Measurements from ENCODE around the gene SFRP5.

The SFRP5 gene

GRCh38 chr10:97812696-97813095 is 40.9 kb upstream of the SFRP5 start:
- in situ Hi-C loops (cut with HindIII; ENCODE audit: low sequenced_read_pairs), result no loop called here
- DNase-seq (ENCODE audit: low read depth, low spot score), result no peak
- H3K4me3 ChIP-seq (ENCODE audit: low read depth, low read length), result no peak overlapping the region
- TF ChIP-seq, protein P1, sequence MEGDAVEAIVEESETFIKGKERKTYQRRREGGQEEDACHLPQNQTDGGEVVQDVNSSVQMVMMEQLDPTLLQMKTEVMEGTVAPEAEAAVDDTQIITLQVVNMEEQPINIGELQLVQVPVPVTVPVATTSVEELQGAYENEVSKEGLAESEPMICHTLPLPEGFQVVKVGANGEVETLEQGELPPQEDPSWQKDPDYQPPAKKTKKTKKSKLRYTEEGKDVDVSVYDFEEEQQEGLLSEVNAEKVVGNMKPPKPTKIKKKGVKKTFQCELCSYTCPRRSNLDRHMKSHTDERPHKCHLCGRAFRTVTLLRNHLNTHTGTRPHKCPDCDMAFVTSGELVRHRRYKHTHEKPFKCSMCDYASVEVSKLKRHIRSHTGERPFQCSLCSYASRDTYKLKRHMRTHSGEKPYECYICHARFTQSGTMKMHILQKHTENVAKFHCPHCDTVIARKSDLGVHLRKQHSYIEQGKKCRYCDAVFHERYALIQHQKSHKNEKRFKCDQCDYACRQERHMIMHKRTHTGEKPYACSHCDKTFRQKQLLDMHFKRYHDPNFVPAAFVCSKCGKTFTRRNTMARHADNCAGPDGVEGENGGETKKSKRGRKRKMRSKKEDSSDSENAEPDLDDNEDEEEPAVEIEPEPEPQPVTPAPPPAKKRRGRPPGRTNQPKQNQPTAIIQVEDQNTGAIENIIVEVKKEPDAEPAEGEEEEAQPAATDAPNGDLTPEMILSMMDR (IDR thresholded peaks at IDR 0.05; ENCODE audit: low read depth, low read length), result no peak

DNA sequence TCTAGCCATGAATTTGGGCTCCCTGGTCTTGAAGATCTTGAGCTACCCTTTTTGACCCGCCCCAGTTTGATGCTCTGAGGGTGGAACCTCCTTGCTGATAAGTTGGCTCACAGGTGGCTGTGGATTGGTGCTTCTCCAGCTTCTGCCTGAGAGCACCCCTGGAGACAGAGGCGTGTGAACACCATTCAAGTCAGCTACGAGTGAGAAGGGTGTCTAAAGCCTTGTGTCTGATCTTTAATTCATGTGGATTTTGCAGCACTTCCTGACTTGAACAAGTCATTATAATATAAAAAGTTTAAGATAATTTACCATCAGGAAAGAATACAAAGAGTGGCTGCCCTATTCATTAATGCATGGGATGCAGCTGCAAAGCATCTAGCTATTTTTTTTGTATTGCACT is 40.2 kb upstream of the SFRP5 start:
- no peak for DNase-seq (ENCODE audit: low read depth, low spot score)
- TF ChIP-seq, protein P1 (IDR thresholded peaks at IDR 0.05; ENCODE audit: low read depth, low read length), result no peak
- H3K4me3 ChIP-seq (ENCODE audit: low read depth, low read length), result no peak overlapping the region
- in situ Hi-C loops (cut with HindIII; ENCODE audit: low sequenced_read_pairs), result no loop called here

DNA sequence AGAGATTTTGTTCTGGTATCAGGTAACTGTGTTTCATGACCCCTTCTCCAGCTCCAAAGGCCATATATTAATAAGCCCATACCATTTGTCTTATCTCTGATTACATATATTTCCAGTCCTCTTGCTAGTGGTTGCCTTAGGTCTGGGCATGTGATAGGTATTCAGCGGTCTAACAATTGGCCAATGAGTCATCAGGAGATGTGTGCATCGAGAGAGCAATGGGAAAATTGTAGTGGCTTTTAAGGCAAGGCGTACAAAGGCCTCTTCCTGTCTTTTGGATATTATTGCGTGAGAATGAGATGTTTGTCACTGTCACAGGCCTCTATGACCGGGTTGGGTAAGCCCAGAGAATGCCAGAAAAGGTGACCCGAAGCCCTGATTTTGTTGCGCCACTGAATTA is 38.6 kb upstream of the SFRP5 start:
- no peak overlapping the region for H3K4me3 ChIP-seq (ENCODE audit: low read depth, low read length)
- in situ Hi-C loops (cut with HindIII; ENCODE audit: low sequenced_read_pairs), result no loop called here
- DNase-seq (ENCODE audit: low read depth, low spot score), result peak; percentile 25
- TF ChIP-seq, protein P1 (IDR thresholded peaks at IDR 0.05; ENCODE audit: low read depth, low read length), result no peak

DNA sequence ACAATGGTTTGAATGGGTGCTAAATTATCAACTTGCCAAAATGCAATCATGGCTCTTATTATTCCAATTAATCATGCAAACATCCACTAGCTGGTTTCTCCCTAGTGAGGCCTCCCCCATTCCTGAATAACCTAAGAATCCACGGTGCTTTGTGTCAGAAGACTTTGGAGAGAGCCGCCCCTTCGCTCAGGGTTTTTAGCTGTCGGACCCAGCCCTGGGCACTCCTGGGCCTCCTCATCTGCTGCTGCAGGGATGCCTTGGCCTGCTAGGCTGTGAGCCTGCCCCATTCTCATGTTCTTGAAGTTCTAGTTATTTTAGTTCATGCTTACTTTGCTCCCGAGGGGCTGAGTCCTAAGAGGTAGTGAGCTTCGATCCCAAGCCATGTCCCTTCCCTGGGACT is 34.1 kb upstream of the SFRP5 start:
- DNase-seq (ENCODE audit: low read depth, low spot score), result no peak

GRCh38 chr10:97805096-97805884 is 33.5 kb upstream of the SFRP5 start:
- no peak for DNase-seq (ENCODE audit: low read depth, low spot score)
- H3K4me3 ChIP-seq (ENCODE audit: low read depth, low read length), result no peak overlapping the region
- in situ Hi-C loops (cut with HindIII; ENCODE audit: low sequenced_read_pairs), result no loop called here
- TF ChIP-seq, protein P1 (IDR thresholded peaks at IDR 0.05; ENCODE audit: low read depth, low read length), result no peak

More for the DNA sequence above, 34.1 kb upstream of the SFRP5 start:
- in situ Hi-C loops (cut with HindIII; ENCODE audit: low sequenced_read_pairs), result no loop called here
- no peak overlapping the region for H3K4me3 ChIP-seq (ENCODE audit: low read depth, low read length)
- TF ChIP-seq, protein P1 (IDR thresholded peaks at IDR 0.05; ENCODE audit: low read depth, low read length), result no peak

DNA sequence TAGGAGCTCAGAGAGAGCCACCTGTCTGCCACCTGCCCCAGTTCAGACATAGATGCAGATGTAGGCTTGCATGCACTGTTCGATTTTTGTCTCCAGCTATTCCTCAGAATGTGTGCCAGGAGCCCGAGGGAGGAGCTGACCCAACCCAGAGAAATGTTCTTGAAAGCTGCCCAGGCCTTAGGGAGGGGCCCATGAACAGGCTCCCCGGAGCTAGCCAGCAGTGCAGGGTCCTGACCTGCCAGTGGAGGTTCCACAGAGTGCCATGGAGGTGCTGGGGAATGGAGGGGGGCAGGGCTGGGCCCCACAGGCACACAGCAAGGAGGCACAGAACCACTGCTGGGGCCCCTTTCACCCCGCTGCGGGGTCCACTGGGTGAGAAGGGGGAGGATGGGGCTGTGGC is 29.6 kb upstream of the SFRP5 start:
- TF ChIP-seq, protein P1 (IDR thresholded peaks at IDR 0.05; ENCODE audit: low read depth, low read length), result no peak
- DNase-seq (ENCODE audit: low read depth, low spot score), result no peak
- no peak overlapping the region for H3K4me3 ChIP-seq (ENCODE audit: low read depth, low read length)
- in situ Hi-C loops (cut with HindIII; ENCODE audit: low sequenced_read_pairs), result no loop called here
